Measurements from ENCODE around the gene ARHGAP10.

ARHGAP10 gene

GRCh38 chr4:147760176-147760575 is 28.3 kb downstream of the ARHGAP10 start:
- intact Hi-C loops (cut with DNase I; ENCODE audit: low total_unique reads) = no loop called here
- Histone ChIP-seq H3K4me3 (no peak overlapping the region), H3K27me3 (no peaks in the 10 kb centered on the region), H3K9me3 (no peaks in the 10 kb centered on the region), H3K36me3 (peaks cover 0 to 5% (median 0%) of the 10 kb centered on the region in 3 donors), H3K4me1 (peaks cover 0 to 82% (median 29%) of the 10 kb centered on the region in 4 donors), H3K27ac (peak overlapping the region; percentile 6 to 65)
- no peak for TF ChIP-seq CTCF (IDR thresholded peaks at IDR 0.05)
- DNase-seq = no peak

- peak; percentile 33 to 76 for DNase-seq
- H3K27ac ChIP-seq = peak overlapping the region; percentile 6 to 65
- no peaks in the 10 kb centered on the region for H3K27me3 ChIP-seq
- intact Hi-C loops (cut with DNase I; ENCODE audit: low total_unique reads) = no loop called here
- no peak for TF ChIP-seq CTCF (IDR thresholded peaks at IDR 0.05)
- H3K4me1 ChIP-seq = peaks cover 0 to 82% (median 29%) of the 10 kb centered on the region in 4 donors
- peaks cover 0 to 5% (median 0%) of the 10 kb centered on the region in 3 donors for H3K36me3 ChIP-seq
- no peak overlapping the region for H3K4me3 ChIP-seq
- no peaks in the 10 kb centered on the region for H3K9me3 ChIP-seq
These were observed 28.8 kb downstream of the ARHGAP10 start for GRCh38 chr4:147760695-147761094.

GRCh38 chr4:147761218-147761883 is 29.5 kb downstream of the ARHGAP10 start:
- no peak for TF ChIP-seq CTCF (IDR thresholded peaks at IDR 0.05)
- no peaks in the 10 kb centered on the region for H3K9me3 ChIP-seq
- no peaks in the 10 kb centered on the region for H3K27me3 ChIP-seq
- H3K27ac ChIP-seq = peak overlapping the region; percentile 6 to 65
- no peak overlapping the region for H3K4me3 ChIP-seq
- DNase-seq = no peak
- intact Hi-C loops (cut with DNase I; ENCODE audit: low total_unique reads) = no loop called here
- peaks cover 0 to 5% (median 0%) of the 10 kb centered on the region in 3 donors for H3K36me3 ChIP-seq
- H3K4me1 ChIP-seq = peaks cover 0 to 81% (median 23%) of the 10 kb centered on the region in 4 donors

- Histone ChIP-seq H3K9me3 (no peaks in the 10 kb centered on the region), H3K36me3 (no peaks in the 10 kb centered on the region), H3K27ac (no peak overlapping the region), H3K4me3 (no peak overlapping the region), H3K4me1 (peaks cover 0 to 86% (median 23%) of the 10 kb centered on the region in 4 donors), H3K27me3 (no peaks in the 10 kb centered on the region)
- no peak for DNase-seq
- intact Hi-C loops (cut with DNase I; ENCODE audit: low total_unique reads) = no loop called here
- no peak for TF ChIP-seq CTCF (IDR thresholded peaks at IDR 0.05)
These were observed 32.4 kb downstream of the ARHGAP10 start for GRCh38 chr4:147764337-147764736.

GRCh38 chr4:147765121-147765529 is 33.2 kb downstream of the ARHGAP10 start:
- H3K4me3 ChIP-seq = no peak overlapping the region
- no peaks in the 10 kb centered on the region for H3K27me3 ChIP-seq
- no peaks in the 10 kb centered on the region for H3K36me3 ChIP-seq
- H3K9me3 ChIP-seq = no peaks in the 10 kb centered on the region
- intact Hi-C loops (cut with DNase I; ENCODE audit: low total_unique reads) = no loop called here
- peaks cover 0 to 87% (median 25%) of the 10 kb centered on the region in 4 donors for H3K4me1 ChIP-seq
- no peak overlapping the region for H3K27ac ChIP-seq
- no peak for DNase-seq
- TF ChIP-seq CTCF (IDR thresholded peaks at IDR 0.05) = no peak

All from tibial artery (tissue), 4 donors.